ENCODE data around the gene EMP3. TPM values are rescaled to one million over a fixed set of nuclear protein-coding genes. Genes with fewer than 3 reads are reported as not detected.

EMP3 gene
- total and polyA plus RNA-seq, 2 of the 13 experiments (the other 11 are each of a cell fraction or from before 2014, with no cell fraction given), result 2.2 to 7.8 TPM

DNA sequence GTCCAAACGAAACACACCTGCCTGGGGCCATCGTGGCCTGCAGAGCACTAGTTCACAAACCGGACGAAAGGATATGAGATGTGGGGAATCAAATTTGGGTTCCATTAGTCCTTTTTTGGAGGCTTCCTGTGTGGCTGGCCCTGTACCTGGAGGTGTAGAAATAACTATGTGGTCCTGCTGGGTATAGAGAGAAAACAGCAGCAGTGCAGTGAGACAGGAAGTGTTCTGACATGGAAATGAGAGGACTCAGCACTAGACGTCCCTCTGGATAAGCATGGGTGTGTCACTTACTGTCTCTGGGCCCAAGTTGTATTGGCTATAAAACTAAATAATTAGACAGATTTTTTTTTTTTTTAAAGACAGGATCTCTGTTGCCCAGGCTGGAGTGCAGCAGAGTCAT, 53.7 kb downstream of the EMP3 start:
- ChIA-PET CTCF (ENCODE audit: low intra/inter-chr PET ratio, low total read pairs) (no interaction called here), POLR2A (no interaction called here)
- no TSS peak for BruUV-seq (replicated peaks)
- TF ChIP-seq FOXO4 (CRISPR knock-in tag; conservative IDR thresholded peaks at IDR 0.05) (no peak), ZKSCAN5 (CRISPR knock-in tag; IDR thresholded peaks at IDR 0.05) (no peak), POLR2AphosphoS5 (IDR thresholded peaks at IDR 0.05; ENCODE audit: low read depth, low read length) (peak; percentile 23; the same call in 1 of the 2 replicates)
- Histone ChIP-seq H3K36me3 (replicated peaks in 1 of 2; ENCODE audit: control insufficient read depth in 1 of 2, insufficient read depth in 2 of 2, low read length in 2 of 2) (peaks cover 7 to 12% of the 10 kb centered on the region in 2 experiments; a peak in 4 of 5 replicates), H2AFZ (ENCODE audit: low read length) (no peak overlapping the region), H3K4me1 (ENCODE audit: insufficient read depth, low read length) (no peaks in the 10 kb centered on the region), H3K27ac (ENCODE audit: extremely low read length, insufficient read depth, low read length) (no peak overlapping the region), H3K9me3 (ENCODE audit: low read length) (no peaks in the 10 kb centered on the region), H3K4me3 (replicated peaks in 1 of 3; ENCODE audit: insufficient read depth in 1 of 3, low read depth in 2 of 3, low read length in 3 of 3) (no peak overlapping the region), H3K9ac (ENCODE audit: insufficient read depth, low read depth, low read length) (no peak overlapping the region), H4K20me1 (ENCODE audit: insufficient read depth, low read length) (no peaks in the 10 kb centered on the region), H3K27me3 (ENCODE audit: control insufficient read depth in 1 of 2, insufficient read depth in 2 of 2, low read length in 2 of 2) (no peaks in the 10 kb centered on the region), H3K79me2 (ENCODE audit: insufficient read depth, low read length) (no peaks in the 10 kb centered on the region), H3K4me2 (ENCODE audit: low read depth, low read length) (no peak overlapping the region)
- in situ Hi-C loops (cut with HindIII; ENCODE audit: extremely low pct_ligation_motif_present, low pct_unique_long_range_greater_than_20kb), result no loop called here
- DNase-seq (ENCODE audit: low spot score), result no peak
- intact Hi-C loops (cut with micrococcal nuclease; ENCODE audit: unreplicated experiment), result no loop called here
- ATAC-seq, result no peak
- 87% methylated on average over 5 of the region's 5 CpGs for WGBS (ENCODE audit: low lambda C conversion rate)
- no peak for FAIRE-seq

Other genes starting within 250 kb of the EMP3 start
- 0.87 and 1.7 TPM in 2 replicates for gene PLA2G4C, start 214.7 kb upstream of the EMP3 start, total RNA-seq (2016; rRNA removed; fragmentation: Illumina TruSeq; extraction: Trizol)
- 1.6 and 2.8 TPM in 2 replicates for gene PLA2G4C, start 214.7 kb upstream of the EMP3 start, polyA plus RNA-seq (2011; rRNA removed)
- 52.1 and 64.4 TPM in 2 replicates for gene LIG1, start 155.2 kb upstream of the EMP3 start, total RNA-seq (2016; rRNA removed; fragmentation: Illumina TruSeq; extraction: Trizol)
- gene LIG1, start 155.2 kb upstream of the EMP3 start, polyA plus RNA-seq (2011; rRNA removed), result 18.3 and 20.1 TPM in 2 replicates
- 0.39 and 1.1 TPM in 2 replicates for gene ZSWIM9, start 154.9 kb upstream of the EMP3 start, total RNA-seq (2016; rRNA removed; fragmentation: Illumina TruSeq; extraction: Trizol)
- 0.18 and 0.44 TPM in 2 replicates for gene ZSWIM9, start 154.9 kb upstream of the EMP3 start, polyA plus RNA-seq (2011; rRNA removed)
- gene CARD8, start 69.6 kb upstream of the EMP3 start, total RNA-seq (2016; rRNA removed; fragmentation: Illumina TruSeq; extraction: Trizol), result 19.2 and 22.6 TPM in 2 replicates
- 12.6 and 15.0 TPM in 2 replicates for gene CARD8, start 69.6 kb upstream of the EMP3 start, polyA plus RNA-seq (2011; rRNA removed)
- gene ZNF114, start 55.5 kb upstream of the EMP3 start, total RNA-seq (2016; rRNA removed; fragmentation: Illumina TruSeq; extraction: Trizol), result 13.3 and 18.0 TPM in 2 replicates
- 2.1 and 3.4 TPM in 2 replicates for gene ZNF114, start 55.5 kb upstream of the EMP3 start, polyA plus RNA-seq (2011; rRNA removed)
- 4.7 and 7.7 TPM in 2 replicates for gene TMEM143, start 38.4 kb downstream of the EMP3 start, total RNA-seq (2016; rRNA removed; fragmentation: Illumina TruSeq; extraction: Trizol)
- gene TMEM143, start 38.4 kb downstream of the EMP3 start, polyA plus RNA-seq (2011; rRNA removed), result 10.8 and 11.3 TPM in 2 replicates
- not detected in 2 replicates for gene SYNGR4, start 38.8 kb downstream of the EMP3 start, total RNA-seq (2016; rRNA removed; fragmentation: Illumina TruSeq; extraction: Trizol)
- not detected in 2 replicates for gene SYNGR4, start 38.8 kb downstream of the EMP3 start, polyA plus RNA-seq (2011; rRNA removed)
- gene KDELR1, start 66.0 kb downstream of the EMP3 start, total RNA-seq (2016; rRNA removed; fragmentation: Illumina TruSeq; extraction: Trizol), result 70.8 and 134 TPM in 2 replicates
- gene KDELR1, start 66.0 kb downstream of the EMP3 start, polyA plus RNA-seq (2011; rRNA removed), result 185 and 212 TPM in 2 replicates
- 0.02 TPM in 1 of 2 replicates, not detected in the other for gene GRIN2D, start 68.1 kb downstream of the EMP3 start, total RNA-seq (2016; rRNA removed; fragmentation: Illumina TruSeq; extraction: Trizol)
- 0.08 and 0.13 TPM in 2 replicates for gene GRIN2D, start 68.1 kb downstream of the EMP3 start, polyA plus RNA-seq (2011; rRNA removed)
- gene GRWD1, start 120.4 kb downstream of the EMP3 start, total RNA-seq (2016; rRNA removed; fragmentation: Illumina TruSeq; extraction: Trizol), result 46.6 and 52.3 TPM in 2 replicates
- 10.8 and 13.4 TPM in 2 replicates for gene GRWD1, start 120.4 kb downstream of the EMP3 start, polyA plus RNA-seq (2011; rRNA removed)
- 0.17 and 0.20 TPM in 2 replicates for gene KCNJ14, start 130.0 kb downstream of the EMP3 start, total RNA-seq (2016; rRNA removed; fragmentation: Illumina TruSeq; extraction: Trizol)
- 0.46 and 0.51 TPM in 2 replicates for gene KCNJ14, start 130.0 kb downstream of the EMP3 start, polyA plus RNA-seq (2011; rRNA removed)
- 9.6 and 16.5 TPM in 2 replicates for gene CYTH2, start 143.8 kb downstream of the EMP3 start, total RNA-seq (2016; rRNA removed; fragmentation: Illumina TruSeq; extraction: Trizol)
- 39.3 and 48.3 TPM in 2 replicates for gene CYTH2, start 143.8 kb downstream of the EMP3 start, polyA plus RNA-seq (2011; rRNA removed)
- gene LMTK3, start 186.3 kb downstream of the EMP3 start, total RNA-seq (2016; rRNA removed; fragmentation: Illumina TruSeq; extraction: Trizol), result 0.22 and 0.29 TPM in 2 replicates
- 0.18 and 0.30 TPM in 2 replicates for gene LMTK3, start 186.3 kb downstream of the EMP3 start, polyA plus RNA-seq (2011; rRNA removed)
- not detected in 2 replicates for gene SULT2B1, start 226.6 kb downstream of the EMP3 start, total RNA-seq (2016; rRNA removed; fragmentation: Illumina TruSeq; extraction: Trizol)
- 0.07 and 0.13 TPM in 2 replicates for gene SULT2B1, start 226.6 kb downstream of the EMP3 start, polyA plus RNA-seq (2011; rRNA removed)